Adrenal gland (tissue), 5 donors: ENCODE data around the gene R3HDM4.

ENCODE experiments used
- CTCF ChIP-seq, 6 experiments: fragments of 450-650 bp in 4 of 6; fragments of 200-600 bp in 2 of 6; sonication (generic) in 1 of 6; IDR thresholded peaks; 1 replicate in 5 of 6; 2 replicates in 1 of 6; pipeline versions ENCODE4 v1.5.1 to v1.8.0; 2016 to 2021; ENCODE audit warnings: antibody characterized with exemption in 6 of 6, mild to moderate bottlenecking in 2 of 6, moderate library complexity in 1 of 6
- POLR2A ChIP-seq, 2 donors: fragments of 450-650 bp; IDR thresholded peaks; one replicate each; pipeline ENCODE4 v1.6.1; 2017; ENCODE audit warnings: antibody characterized with exemption in 2 of 2, mild to moderate bottlenecking in 2 of 2, moderate library complexity in 1 of 2
- donor health status: DM: no; HTN: no; CAD: no.

- TF ChIP-seq CTCF (IDR thresholded peaks at IDR 0.05) (no peak), POLR2A (IDR thresholded peaks at IDR 0.05) (no peak)
Observed at GRCh38 chr19:952680-953444, 39.8 kb upstream of the R3HDM4 start.
